NCI-H2171 (cell line): ENCODE results near the gene POLD2.

Experiments
- DNase-seq: peaks from one replicate; lab custom pipeline; 2025; lab: John Stamatoyannopoulos, UW

POLD2 gene

DNA sequence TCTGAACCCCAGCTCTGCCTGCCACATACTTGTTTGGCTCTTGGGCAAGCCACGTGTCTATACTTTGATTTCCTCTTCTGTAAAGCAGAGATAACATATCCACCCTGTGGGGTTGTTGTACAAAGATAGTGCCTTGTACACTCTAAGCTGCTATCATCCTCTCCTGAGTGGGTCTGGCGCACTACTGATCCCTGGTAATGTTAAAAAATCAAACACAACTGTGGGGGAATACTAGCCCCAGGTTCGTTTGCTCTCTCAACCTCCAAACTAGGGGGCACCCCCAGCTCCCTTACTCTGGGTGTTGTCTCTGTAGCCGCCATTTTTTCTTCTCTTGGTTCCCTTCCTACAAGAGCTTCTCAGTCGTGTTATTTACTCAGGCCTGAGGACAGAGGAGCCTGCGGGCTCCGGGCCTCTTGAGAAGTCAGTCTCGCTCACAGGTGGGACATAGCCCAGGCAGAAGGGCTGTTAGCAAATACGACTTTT lies 42.0 kb downstream of the POLD2 start:
- no peak for DNase-seq

DNA sequence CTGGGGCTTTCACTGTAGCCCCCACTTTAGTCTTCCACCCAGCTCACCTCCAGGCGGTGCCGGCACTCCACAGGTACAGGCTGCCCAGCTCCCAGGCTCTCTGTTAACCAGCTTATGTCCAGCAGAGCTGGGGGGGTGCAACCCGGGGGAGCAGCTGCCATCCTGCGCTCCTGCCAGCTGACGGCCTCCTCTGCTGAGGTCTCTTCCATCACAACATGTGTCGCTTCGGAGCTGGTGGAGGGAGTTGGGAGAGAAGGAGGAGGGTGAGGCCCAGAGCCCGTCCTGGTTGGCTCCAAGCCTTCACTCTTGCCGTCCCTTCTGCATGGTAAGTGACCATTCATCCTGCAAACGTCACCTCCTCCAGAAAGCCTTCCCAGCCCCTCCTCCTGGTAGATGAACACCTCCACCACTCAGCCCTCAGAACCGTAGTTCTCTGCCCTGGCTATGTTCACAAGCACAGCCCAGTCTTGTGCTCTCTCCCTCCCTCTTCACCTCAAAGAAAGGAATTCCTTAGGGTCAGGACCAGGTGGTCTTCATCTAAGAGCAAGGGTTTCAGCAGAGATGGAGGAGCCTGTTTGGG lies 42.6 kb downstream of the POLD2 start:
- DNase-seq: no peak

DNA sequence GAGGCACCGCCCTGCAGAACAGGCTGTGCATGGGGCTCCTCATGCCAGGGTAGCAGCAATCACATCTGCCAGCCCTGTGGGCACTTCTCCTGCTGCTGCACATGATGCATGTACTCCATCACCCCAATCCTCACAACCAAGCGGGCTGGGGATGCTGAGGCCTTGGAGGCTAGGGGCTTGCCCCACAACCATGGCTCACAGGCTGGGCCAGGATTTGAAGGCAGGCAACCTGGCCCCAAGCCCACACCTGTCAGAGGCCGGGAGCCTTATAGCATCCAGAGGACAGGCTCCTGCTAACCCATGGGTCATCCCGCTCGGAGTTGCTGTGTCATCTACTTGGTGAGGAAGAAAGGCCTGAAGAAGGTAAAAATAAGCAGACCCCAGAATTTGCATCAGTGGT lies 43.2 kb downstream of the POLD2 start:
- DNase-seq: no peak

DNA sequence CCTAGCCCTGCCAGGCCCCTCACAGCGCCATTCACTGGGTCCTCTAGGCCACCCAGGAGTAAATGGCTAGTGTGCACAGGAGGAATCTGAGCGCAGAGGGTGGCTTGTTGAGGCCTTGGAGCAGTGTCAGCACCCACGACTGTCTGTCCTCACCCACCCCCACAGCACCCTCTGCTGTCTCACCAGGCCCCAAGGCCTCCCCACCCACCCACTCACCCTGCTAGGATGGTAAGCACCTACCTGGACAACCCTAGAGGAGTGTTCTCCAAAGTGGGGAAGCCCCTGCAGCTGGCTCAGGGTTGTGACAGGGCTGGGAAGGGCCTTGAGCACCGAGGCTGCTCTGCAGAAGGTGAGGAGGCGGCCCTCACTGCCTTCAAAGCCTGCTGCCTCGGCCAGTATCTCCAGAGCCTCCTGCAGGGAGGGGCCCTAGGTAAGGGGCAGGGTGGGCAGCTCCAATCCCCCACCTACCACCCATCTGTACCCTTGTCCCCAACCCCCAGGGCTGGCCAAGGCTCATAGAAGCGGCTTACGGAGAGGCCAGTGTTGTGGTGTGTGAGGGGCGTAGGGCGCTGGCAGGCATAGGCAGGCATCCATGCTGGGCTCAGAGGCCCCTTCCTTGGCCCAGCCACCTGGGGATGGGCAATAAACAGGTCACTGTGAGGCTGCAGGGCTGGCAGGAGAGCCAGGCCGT lies 43.9 kb downstream of the POLD2 start:
- DNase-seq: no peak

DNA sequence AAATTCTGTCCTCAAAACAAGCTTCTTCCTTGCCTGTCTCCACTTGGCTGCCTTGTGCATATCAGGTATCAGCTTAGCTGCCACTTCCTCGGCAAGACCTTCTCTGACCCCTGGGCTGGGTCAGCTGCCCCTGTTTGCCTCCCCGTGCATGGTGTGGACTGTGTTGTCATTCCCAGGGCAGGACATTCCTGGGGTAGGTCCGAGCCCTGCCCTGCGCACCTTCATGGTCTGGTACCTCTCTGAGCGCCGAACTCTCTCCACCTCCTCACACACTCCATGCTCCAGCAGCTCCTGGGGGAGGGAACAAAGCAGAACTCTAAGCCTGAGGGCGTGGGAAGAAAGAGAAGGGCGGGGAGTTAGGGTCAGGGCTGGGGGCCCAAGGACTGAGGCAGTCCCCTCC lies 44.8 kb downstream of the POLD2 start:
- no peak for DNase-seq

DNA sequence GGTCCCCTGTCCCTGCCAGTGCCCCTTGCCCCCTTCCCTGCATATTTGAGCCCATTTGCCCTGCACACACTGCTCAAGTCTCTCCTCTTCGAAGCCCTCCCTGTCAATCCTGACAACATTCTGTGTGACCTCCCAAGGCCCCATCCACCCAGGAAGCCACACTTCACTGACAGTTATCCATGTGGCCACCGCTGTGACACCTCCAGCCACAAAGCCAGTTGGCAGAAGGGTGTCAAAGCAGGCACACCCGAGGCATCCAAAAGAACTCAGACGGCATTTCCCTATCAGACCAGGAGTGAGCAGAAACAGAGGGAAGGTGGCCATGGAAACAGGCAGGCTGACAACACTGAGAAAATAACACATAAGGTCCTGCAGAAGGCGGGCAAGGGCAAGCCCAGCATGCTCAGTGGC lies 45.7 kb downstream of the POLD2 start:
- DNase-seq: no peak

DNA sequence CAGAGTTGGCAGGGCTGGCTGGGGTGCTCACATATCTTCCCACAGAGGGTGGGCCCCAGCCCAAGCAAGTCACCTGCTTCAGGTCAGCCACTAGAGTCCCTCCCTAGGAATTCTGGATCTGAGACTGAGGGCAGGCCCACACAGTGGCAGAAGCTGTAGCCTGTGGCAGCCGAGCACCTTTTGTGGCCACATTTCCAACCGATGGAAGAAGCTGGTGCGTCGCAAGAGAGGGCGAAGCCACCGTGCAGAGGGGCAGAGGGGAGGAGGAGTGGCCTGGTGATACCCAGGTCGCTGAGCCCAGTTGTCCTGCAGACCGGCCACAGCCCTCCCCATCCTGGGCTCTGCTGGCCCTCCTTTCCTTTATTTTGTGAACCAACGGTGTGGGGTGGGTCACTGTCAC lies 46.3 kb downstream of the POLD2 start:
- no peak for DNase-seq

DNA sequence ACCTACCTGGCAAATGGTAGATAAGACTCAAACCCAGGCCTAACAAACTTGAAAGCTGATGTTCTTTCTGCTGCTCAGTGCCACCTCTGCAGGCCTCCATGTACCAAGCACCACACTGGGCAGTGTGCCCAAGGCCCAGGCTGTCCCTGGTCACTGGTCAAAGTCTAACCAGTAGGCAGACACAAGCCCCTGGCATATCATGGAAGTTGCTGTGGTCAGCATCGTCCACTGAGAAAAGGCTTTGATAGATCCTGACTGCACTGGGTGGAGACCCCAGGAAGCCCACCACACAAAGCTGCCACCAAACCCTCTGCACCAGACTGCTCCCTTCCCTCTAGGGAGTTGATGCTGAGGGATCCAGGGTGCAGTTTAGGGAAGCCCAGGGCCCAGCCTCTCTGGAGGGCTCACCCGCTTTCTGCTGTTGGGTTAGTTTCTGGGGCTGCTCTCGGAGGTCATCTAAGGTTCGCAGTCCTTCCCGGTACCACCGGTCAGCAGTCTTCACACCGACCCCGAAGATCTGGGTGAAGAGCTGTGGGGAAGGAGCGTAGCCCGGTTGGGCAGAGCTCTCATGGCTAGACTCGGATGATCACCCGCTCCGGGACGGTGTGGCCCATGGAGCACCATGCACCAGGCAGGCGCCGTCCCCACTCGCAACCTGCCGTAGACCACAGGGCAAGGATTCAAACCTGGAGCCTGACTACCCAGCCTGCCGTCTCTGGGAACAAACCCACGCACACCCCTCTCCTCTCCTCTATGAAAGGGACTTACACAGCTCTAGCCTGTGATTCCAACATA lies 47.0 kb downstream of the POLD2 start:
- DNase-seq: no peak

DNA sequence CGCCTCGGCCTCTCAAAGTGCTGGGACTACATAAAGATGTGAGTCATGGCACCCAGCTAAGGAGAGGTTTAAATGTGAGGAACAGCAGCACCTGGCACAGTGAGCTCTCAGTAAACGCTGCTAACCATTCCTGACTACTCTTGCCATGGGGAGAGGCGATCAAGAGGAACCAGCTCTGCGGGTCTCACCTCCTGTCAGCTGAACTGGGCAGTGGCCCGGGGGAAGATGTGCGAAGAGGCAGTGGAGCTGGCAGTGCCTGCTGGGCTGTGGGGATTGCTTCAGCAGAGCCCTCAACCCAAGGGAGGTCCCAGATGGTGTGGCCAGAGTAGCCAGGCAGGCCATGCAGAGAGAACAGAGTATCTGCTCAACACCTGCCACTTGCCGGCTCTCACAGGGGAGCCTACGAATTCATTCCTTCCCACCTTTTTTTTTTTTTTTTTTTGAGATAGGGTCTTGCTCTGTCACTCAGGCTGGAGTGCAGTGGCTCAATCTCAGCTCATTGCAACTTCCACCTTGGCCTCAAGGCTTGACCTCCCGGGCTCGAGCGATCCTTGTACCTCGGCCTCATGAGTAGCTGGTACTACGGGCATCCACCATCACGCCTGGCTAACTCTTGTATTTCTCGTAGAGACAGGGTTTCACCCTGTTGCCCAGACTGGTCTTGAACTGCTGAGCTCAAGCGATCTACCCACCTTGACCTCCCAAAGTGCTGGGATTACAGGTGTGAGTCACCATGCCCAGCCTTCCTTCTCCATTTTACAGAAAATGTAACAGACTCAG lies 47.9 kb downstream of the POLD2 start:
- DNase-seq: no peak

DNA sequence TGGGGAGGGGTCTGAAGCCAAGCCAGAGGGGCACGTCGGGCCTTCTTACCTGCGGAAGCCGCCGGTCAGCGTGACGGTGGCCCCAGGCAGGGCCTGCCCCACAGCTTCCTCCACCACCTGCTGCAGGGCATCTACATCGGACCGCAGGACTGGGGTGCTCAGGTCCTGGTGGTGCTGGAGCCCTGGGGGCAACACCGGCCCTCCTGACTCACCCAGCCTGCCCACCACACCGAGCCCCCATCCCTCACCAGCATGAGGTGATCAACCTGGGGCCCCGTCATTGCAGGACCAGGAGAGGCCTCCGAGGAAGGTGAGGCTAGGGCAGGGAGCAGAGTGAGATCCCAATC lies 49.0 kb downstream of the POLD2 start:
- no peak for DNase-seq

DNA sequence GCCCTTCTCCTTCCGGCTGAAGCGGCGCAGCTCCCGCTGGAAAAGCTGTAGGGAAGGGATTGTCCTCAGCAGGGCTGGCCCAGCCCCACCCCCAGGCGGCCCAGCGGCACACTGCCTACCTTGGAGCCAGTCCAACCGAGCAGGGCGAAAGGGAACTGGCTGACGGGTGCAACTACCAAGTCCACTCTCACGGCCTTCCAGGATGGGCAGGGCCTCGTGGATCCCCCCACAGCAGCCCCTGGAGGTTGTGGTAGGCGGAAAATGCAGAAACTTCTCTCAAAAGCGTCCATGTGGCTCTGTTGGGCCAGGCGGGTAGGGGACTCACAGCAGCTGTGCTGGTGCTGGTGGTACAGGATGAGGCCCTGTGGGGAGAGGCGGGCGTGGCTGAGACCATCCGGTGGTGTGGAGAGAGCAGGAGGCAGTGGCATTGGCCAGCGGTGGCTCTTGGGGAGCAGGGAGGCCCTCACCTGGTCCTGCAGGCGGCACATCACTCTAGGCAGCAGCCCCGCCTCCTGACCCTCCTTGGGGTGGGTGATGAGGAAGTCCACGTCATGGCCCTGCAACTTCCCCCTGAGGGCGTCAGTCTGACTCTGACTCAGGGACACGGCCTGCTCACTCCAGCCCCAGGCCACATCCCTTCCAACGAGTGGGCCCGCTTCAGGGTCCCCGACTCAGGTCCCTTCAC lies 49.5 kb downstream of the POLD2 start:
- no peak for DNase-seq

DNA sequence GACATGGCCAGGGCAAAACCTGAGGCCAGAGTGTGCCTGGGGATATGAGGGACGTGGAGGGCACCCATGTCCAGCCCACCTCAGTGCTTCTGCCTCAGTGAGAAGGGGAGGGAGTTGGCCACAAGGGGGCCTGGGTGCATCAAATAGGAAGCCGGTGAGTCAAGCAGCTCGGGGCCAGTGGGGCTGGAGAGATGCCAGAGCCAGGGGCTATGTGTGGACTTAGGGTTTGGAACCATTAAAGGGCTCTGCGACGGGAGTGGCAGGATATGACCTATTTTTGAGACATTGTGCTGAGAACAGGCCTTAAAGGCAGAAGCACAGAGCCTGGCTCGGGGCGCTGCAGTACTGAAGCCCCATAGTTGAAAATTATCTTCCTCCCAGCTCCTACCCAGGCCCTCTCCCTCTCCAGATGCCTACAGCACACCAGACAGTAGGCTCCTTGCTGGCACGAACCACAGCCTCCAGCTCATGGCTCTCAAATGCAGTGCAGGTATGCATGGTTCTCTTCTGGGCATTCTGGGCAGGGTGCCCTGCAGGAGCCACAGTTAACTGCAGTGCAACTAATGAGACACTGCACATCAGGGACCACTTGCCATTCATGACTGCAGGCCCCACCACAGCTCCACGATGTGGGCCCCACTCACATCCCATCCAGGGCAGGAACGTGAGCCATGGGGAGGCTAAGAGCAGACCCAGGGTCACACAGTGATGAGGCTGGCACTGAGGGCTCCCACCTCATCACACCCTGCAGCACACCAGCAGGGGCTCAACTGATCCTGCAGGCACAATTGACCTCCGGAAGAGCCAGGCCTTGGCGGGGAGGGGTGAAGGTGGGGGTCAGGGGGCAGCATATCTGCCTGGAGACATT lies 50.8 kb downstream of the POLD2 start:
- no peak for DNase-seq

DNA sequence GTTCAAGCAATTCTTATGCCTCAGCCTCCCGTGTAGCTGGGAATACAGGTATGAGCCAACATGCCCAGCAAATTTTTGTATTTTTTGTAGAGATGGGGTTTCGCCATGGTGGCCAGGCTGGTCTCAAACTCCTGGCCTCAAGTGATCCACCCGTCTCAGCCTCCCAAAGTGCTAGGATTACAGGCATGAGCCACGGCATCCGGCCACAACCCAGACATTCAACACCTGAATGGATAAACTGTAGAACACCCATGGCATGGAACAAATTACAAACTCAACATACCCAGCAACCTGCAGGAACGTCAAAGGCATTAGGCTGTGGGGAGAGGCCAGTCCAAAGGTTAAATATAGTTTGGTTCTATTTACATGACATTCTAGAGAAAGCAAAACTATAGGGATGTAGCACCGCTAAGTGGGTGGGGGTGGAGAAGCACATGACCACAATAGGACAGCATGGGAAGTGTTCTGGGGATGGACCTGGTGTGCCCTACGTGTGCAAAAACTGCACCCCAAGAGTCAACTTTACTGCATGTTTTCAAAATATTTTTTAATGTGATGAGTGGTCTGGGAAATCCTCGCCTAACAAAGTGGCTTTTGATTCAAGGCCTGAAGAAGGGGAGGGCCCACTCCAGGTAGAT lies 51.5 kb downstream of the POLD2 start:
- no peak for DNase-seq

DNA sequence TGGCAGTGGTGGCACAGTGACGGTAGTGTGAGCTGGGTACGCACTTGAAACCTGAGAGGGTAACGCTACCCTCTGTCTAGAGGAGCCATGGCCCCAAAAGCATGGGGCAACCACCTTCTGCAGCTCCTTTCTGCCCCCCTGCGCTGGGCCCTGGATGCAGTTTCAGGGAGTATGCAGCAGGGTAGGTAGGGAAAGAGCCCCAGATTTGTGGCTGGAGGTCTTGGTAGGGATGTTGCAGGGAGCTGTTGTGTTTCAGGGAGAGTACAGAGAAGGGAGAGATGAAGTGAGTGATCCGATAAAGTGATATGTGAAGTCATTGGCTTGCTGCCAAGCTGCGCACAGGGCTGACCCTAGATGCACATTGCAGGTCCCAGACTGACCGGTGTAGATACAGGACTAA lies 55.3 kb downstream of the POLD2 start:
- DNase-seq: no peak

DNA sequence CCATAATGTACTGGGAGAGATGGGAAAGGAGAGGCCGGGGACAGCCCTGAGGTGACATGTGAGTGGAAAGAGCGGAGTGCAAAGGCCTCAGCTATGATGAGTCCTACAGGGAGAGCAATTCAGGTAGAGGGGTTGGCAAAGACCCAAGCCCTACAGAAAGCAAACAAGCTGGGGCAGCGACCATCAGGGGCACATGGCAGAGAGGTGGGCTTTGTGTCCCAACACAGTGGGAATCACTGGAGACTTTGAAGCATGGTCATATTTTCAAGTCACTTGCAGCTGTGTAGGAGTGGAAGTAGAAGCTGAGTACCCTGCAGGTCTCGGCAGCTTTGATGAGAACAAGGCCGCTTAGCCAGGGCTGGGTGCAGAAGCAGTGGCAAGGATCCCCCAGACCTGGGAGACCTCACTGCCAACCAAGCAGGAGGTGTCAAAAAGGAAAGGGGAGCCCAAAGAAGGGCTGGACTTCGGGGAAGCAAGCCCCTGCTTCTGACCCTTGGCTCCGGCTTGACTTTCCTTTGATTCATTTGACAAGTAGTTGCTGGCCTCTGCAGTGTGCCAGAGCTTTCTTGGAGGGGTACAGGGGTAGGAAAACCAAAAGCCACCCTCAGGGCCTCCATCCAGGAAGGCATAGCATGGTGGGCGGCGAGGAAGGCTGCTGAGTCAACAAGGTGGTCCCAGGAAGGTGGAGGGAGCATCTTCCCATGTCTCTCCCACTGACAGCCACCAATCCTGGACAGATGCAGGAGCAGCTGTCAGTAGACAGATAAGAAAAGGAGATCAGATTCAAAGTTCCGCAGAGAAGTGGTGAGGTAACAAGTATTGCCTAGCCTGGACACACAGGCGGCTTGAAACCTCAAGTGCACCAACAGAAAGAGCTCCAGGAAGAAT lies 56.0 kb downstream of the POLD2 start:
- no peak for DNase-seq

DNA sequence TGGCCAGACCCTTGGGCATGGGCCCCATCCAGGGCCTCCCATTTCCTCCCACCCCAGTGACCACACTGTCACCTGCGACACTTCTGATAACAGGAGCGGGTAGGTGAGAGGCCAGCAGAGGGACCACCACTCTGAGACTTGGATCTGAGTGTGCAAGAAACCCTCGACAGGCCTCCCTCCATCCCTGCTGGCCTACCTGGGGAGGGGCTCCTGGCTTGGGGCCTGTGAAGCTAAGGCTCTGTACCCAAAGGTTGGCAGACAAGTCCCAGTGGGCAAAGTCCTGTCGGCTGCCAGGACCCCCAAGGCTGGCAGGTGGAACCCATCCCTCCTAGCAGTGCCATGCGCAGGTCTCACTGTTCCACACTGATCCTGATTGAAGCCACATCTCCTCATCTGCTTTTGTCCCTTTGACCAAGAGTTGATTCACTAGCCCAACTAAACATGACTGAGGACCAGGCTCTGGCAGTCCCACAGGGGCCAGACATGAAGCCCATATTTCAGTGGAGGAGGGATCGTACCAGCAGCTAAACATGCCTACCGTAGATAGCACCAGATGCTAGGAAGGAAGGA lies 56.8 kb downstream of the POLD2 start:
- no peak for DNase-seq

DNA sequence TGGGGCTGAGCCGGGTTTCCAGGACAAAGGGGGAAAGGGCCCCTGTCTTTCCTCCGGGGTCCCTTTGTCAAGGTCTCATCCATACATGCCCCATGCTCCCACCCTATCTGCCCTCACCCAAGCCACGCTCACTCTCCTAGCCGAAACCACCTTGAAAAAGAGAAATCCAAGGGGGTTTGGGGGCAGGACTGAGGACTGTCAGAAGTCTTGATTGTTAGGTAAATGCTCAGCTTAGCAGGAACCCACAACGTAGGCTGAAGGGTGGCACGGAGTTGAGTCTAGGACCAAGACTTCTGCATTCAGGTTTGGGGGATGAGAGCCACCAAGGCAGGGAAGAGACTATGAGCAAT lies 57.3 kb downstream of the POLD2 start:
- DNase-seq: no peak

DNA sequence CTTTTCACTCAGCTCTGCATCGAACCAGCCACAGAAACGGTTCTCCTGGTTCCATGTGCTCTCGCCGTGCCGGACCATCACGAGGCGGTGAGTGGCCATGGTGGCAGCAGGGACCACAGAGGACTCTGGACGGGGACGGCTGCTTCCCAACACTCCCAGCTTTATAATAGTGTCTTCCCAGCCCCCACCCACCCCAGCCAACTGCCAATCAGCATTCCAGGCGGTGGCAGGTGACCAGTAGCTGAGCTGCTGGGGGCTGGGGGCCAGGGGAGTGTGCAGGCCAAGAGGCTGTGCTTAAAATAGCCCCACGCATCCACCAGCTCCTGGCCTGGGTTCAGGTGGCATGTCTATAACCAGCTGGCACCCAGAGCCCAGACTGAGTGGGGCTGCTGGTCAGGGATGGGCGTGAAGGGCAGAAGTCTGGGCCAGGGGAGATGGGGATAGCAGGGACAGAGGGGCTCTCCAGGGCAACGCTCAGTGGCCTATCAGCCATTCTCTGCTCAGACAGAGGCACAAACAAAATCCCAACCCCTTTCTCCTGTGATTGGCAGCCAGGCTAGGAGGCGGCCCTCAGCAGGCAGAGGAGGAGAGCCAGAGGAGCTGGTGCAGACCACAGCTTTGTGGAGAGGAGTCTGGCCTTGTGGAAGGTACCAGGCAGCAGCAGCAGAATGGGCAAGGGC lies 57.8 kb downstream of the POLD2 start, which contains the start of gene PGAM2:
Gene PGAM2 (minus strand): TSS at position 137 of the 680 bp plus-strand sequence. CDS start 38 bp downstream, at position 99.
- DNase-seq: no peak
